Neural cell (in vitro differentiated cells): ENCODE measurements around the gene ALK.

Experiments used
- CTCF ChIP-seq: fragments of 450-650 bp; IDR thresholded peaks from 2 replicates; pipeline ENCODE4 v1.5.1; 2014; ENCODE audit warnings: antibody characterized with exemption, mild to moderate bottlenecking, moderate library complexity; ENCODE audit not compliant: poor library complexity, severe bottlenecking
- EP300 ChIP-seq: fragments of 450-650 bp; conservative IDR thresholded peaks from 2 replicates; pipeline ENCODE4 v1.6.1; 2014; ENCODE audit warnings: antibody characterized with exemption, mild to moderate bottlenecking, moderate library complexity; ENCODE audit not compliant: poor library complexity, severe bottlenecking
- RAD21 ChIP-seq: fragments of 450-650 bp; conservative IDR thresholded peaks from 2 replicates; pipeline ENCODE4 v1.6.1; 2014; ENCODE audit warnings: antibody characterized with exemption, mild to moderate bottlenecking, moderate library complexity

DNA sequence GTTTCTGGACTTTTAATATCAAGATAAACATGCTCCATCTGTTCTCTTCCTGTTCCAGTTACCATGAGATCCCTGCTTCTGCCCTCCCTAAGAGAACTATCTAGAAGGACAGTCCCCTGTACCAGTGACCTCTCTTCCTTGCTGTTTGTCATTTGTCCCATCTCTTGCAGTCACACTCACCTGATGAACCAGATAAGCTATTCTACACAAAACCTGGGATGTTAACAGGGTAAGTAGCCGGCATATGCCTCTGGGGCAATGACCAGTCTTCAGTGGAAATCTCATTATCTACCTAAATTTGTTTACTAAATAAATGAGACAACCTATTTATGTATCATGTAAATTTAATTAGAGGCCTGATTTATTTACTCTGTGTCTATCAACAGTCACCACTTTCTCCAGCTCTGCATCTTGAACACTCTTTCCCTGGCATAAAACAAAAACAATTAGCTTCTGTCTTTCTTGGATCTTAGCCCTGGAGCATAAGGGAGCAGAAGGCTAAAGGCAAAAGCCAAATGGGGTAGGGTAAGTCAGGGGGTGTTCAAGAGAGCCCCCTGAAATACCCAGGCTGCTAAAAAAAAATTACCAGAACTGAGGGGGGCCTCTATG is 337.7 kb downstream of the ALK start:
- TF ChIP-seq CTCF (no peak), RAD21 (no peak), EP300 (no peak)
